HepG2 (cell line): ENCODE measurements around the gene MARK2. TPM values are rescaled to one million over a fixed set of nuclear protein-coding genes. Genes with fewer than 3 reads are reported as not detected.

Experiments
- ARNT2 ChIP-seq: sonication (generic); formaldehyde crosslinking; IDR thresholded peaks from 2 replicates; pipeline ENCODE4 v1.8.0; 2022; ENCODE audit warnings: mild to moderate bottlenecking, low read depth, missing genetic modification reagents, moderate library complexity
- ATF7-NPFF ChIP-seq: sonication (generic); formaldehyde crosslinking; IDR thresholded peaks from 2 replicates; pipeline ENCODE4 v1.8.1; 2023; ENCODE audit warnings: mild to moderate bottlenecking, low read depth, missing genetic modification reagents, moderate library complexity
- HCFC1 ChIP-seq: fragments of 150-350 bp; IDR thresholded peaks from 2 replicates; pipeline ENCODE4 v1.6.1; 2014; ENCODE audit warnings: low read depth, low read length
- HMG20A ChIP-seq: IDR thresholded peaks from 2 replicates; pipeline ENCODE4 v1.6.1; 2016; ENCODE audit warnings: borderline replicate concordance
- HMG20B ChIP-seq: conservative IDR thresholded peaks from 2 replicates; pipeline ENCODE4 v1.6.1; 2016; ENCODE audit warnings: missing genetic modification reagents, missing compliant biosample characterization
- MAZ ChIP-seq, 2 experiments: sonication (generic) in 1 of 2; formaldehyde crosslinking in 1 of 2; IDR thresholded peaks; 2 replicates each; pipeline versions ENCODE4 v1.5.0 to v1.6.1; 2012 to 2020; ENCODE audit warnings: low read depth in 2 of 2, mild to moderate bottlenecking in 2 of 2, borderline replicate concordance in 1 of 2, improper control_type of control experiment in 1 of 2, low read length in 1 of 2, missing genetic modification reagents in 1 of 2, moderate library complexity in 1 of 2
- MED1 ChIP-seq: sonication (generic); formaldehyde crosslinking; IDR thresholded peaks from 2 replicates; pipeline ENCODE4 v1.4.0; 2020; ENCODE audit warnings: missing genetic modification reagents
- NFYC ChIP-seq: IDR thresholded peaks from 2 replicates; pipeline ENCODE4 v1.6.1; 2016; ENCODE audit warnings: missing genetic modification reagents, missing compliant biosample characterization
- PHF20 ChIP-seq: sonication (generic); formaldehyde crosslinking; IDR thresholded peaks from 2 replicates; pipeline ENCODE4 v1.5.0; 2020; ENCODE audit warnings: mild to moderate bottlenecking, missing genetic modification reagents
- PHF8 ChIP-seq: sonication (generic); formaldehyde crosslinking; IDR thresholded peaks from 2 replicates; pipeline ENCODE4 v1.5.0; 2020; ENCODE audit warnings: missing genetic modification reagents
- RXRA ChIP-seq: sonication (generic); formaldehyde crosslinking; IDR thresholded peaks from 2 replicates; pipeline ENCODE4 v1.5.1; 2020; ENCODE audit warnings: missing genetic modification reagents
- SIN3B ChIP-seq: fragments of 150-350 bp; IDR thresholded peaks from 2 replicates; pipeline ENCODE4 v1.6.1; 2014; ENCODE audit warnings: low read length
- TAF1 ChIP-seq: sonication (generic); formaldehyde crosslinking; IDR thresholded peaks from 2 replicates; pipeline ENCODE4 v1.4.0; 2020; ENCODE audit warnings: missing genetic modification reagents
- TARDBP ChIP-seq: sonication (generic); formaldehyde crosslinking; IDR thresholded peaks from 2 replicates; pipeline ENCODE4 v1.8.0; 2022; ENCODE audit warnings: mild to moderate bottlenecking, missing genetic modification reagents
- TBX2 ChIP-seq: sonication (generic); formaldehyde crosslinking; IDR thresholded peaks from 2 replicates; pipeline ENCODE4 v1.5.0; 2020; ENCODE audit warnings: missing genetic modification reagents, mild to moderate bottlenecking, borderline replicate concordance
- TGIF2 ChIP-seq: IDR thresholded peaks from 2 replicates; pipeline ENCODE4 v1.6.1; 2016; ENCODE audit warnings: control low read depth, missing compliant biosample characterization
- YY1 ChIP-seq: IDR thresholded peaks from 2 replicates; pipeline ENCODE4 v1.6.1; 2011; ENCODE audit warnings: low read length, low read depth, moderate library complexity, mild to moderate bottlenecking; ENCODE audit not compliant: insufficient read depth, insufficient replicate concordance
- ZC3H4 ChIP-seq: sonication (generic); formaldehyde crosslinking; IDR thresholded peaks from 2 replicates; pipeline ENCODE4 v1.4.0; 2020; ENCODE audit warnings: missing genetic modification reagents, borderline replicate concordance
- ZFP1 ChIP-seq: IDR thresholded peaks from 2 replicates; pipeline ENCODE4 v1.6.1; 2016
- ZNF317 ChIP-seq: sonication (generic); formaldehyde crosslinking; IDR thresholded peaks from 2 replicates; pipeline ENCODE4 v1.5.0; 2020; ENCODE audit warnings: mild to moderate bottlenecking, missing genetic modification reagents
- ZNF501 ChIP-seq: sonication (generic); formaldehyde crosslinking; IDR thresholded peaks from 2 replicates; pipeline ENCODE4 v1.5.1; 2020; ENCODE audit warnings: mild to moderate bottlenecking, moderate library complexity, missing genetic modification reagents
- ZNF543 ChIP-seq: sonication (generic); formaldehyde crosslinking; IDR thresholded peaks from 2 replicates; pipeline ENCODE4 v1.4.0; 2020; ENCODE audit warnings: mild to moderate bottlenecking, missing genetic modification reagents
- ZNF546 ChIP-seq: sonication (generic); formaldehyde crosslinking; conservative IDR thresholded peaks from 2 replicates; pipeline ENCODE4 v1.8.1; 2023; ENCODE audit warnings: mild to moderate bottlenecking, missing genetic modification reagents
- ZNF563 ChIP-seq: sonication (generic); formaldehyde crosslinking; IDR thresholded peaks from 2 replicates; pipeline ENCODE4 v1.8.0; 2022; ENCODE audit warnings: mild to moderate bottlenecking, moderate library complexity, missing genetic modification reagents
- polyA plus RNA-seq, 8 experiments: library from polyadenylated mRNA; depleted of rRNA in 3 of 8; stranded (reverse) in 7 of 8; unstranded in 1 of 8; fragments of >200 nt; fragmentation: Illumina TruSeq in 4 of 8; extraction: Trizol in 4 of 8; gene quantifications; 2 replicates each; pipeline versions ENCODE4 v1.2.1 to v1.2.3, GENCODE V29; 2011 to 2016; ENCODE audit warnings: low read depth in 4 of 8, missing spikeins in 1 of 8, mixed read lengths in 1 of 8; ENCODE audit not compliant: insufficient read depth in 1 of 8
- total RNA-seq, 5 experiments: library from RNA; depleted of rRNA; stranded (reverse); fragments of >200 nt; fragmentation: Illumina TruSeq; extraction: Trizol; gene quantifications; 2 replicates each; pipeline ENCODE4 v1.2.3, GENCODE V29; 2016; ENCODE audit warnings: low read depth in 1 of 5
- TF ChIP-seq, protein P1 (sequence below): sonication (generic); formaldehyde crosslinking; IDR thresholded peaks from 2 replicates; pipeline ENCODE4 v1.4.0; 2020; ENCODE audit warnings: missing genetic modification reagents
- TF ChIP-seq, protein P2 (sequence below): sonication (generic); formaldehyde crosslinking; IDR thresholded peaks from 2 replicates; pipeline ENCODE4 v1.4.0; 2020; ENCODE audit warnings: missing genetic modification reagents
- TF ChIP-seq, protein P3 (sequence below): sonication (generic); formaldehyde crosslinking; IDR thresholded peaks from 2 replicates; pipeline ENCODE4 v1.9.0; 2021; ENCODE audit warnings: missing genetic modification reagents, mild to moderate bottlenecking, borderline replicate concordance

Gene MARK2
- total and polyA plus RNA-seq, 2 of the 13 experiments (the other 11 are each of a cell fraction or from before 2014, with no cell fraction given): 13.5 to 13.9 TPM

DNA sequence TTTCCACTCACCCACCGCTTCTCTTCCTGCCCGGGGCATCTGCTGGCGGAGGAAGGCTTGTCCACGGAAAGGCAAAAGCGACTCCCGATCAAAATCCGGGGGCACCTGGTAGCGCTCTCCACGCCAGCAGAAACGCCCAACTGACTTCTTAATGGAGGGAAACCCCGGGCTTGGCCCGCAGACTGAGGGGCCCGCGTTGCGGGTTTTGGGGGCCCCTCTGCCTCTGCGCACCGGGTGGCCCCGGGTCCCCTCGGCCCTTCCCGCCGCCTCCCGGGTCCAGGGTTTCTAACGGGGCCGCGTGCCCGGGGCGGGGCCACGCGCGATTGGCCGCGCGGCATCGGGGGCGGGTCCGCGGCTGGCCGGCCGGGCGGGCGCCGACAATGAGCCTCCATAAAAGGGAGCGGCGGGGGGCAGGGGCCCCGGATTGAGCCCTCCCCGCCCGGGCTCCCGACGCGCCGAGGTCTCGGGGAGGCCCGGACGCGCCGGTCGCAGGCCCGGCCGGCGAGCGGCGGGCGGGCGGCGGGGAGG is 25.8 kb upstream of the MARK2 start, which contains the start of gene SPINDOC (continued):
- peak; percentile 58; the same call in 1 of the 2 replicates for TF ChIP-seq ARNT2 (CRISPR knock-in tag)
- TF ChIP-seq ZFP1 (CRISPR knock-in tag): no peak
- peak; percentile 50 for TF ChIP-seq NFYC (CRISPR knock-in tag)
- no peak for TF ChIP-seq ZNF546 (CRISPR knock-in tag)
- TF ChIP-seq PHF20: 0 out of 2 replicates have a peak, but pooled peaks have one; percentile 10
- TF ChIP-seq MAZ (IDR thresholded peaks at IDR 0.05; ENCODE audit: borderline replicate concordance, low read depth, low read length): no peak
- peak; percentile 37 for TF ChIP-seq MAZ (CRISPR knock-in tag; IDR thresholded peaks at IDR 0.05; ENCODE audit: low read depth)
- TF ChIP-seq, protein P1, sequence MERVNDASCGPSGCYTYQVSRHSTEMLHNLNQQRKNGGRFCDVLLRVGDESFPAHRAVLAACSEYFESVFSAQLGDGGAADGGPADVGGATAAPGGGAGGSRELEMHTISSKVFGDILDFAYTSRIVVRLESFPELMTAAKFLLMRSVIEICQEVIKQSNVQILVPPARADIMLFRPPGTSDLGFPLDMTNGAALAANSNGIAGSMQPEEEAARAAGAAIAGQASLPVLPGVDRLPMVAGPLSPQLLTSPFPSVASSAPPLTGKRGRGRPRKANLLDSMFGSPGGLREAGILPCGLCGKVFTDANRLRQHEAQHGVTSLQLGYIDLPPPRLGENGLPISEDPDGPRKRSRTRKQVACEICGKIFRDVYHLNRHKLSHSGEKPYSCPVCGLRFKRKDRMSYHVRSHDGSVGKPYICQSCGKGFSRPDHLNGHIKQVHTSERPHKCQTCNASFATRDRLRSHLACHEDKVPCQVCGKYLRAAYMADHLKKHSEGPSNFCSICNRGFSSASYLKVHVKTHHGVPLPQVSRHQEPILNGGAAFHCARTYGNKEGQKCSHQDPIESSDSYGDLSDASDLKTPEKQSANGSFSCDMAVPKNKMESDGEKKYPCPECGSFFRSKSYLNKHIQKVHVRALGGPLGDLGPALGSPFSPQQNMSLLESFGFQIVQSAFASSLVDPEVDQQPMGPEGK (CRISPR knock-in tag): peak; percentile 77
- TF ChIP-seq ZNF543 (CRISPR knock-in tag): peak; percentile 100
- TF ChIP-seq, protein P2, sequence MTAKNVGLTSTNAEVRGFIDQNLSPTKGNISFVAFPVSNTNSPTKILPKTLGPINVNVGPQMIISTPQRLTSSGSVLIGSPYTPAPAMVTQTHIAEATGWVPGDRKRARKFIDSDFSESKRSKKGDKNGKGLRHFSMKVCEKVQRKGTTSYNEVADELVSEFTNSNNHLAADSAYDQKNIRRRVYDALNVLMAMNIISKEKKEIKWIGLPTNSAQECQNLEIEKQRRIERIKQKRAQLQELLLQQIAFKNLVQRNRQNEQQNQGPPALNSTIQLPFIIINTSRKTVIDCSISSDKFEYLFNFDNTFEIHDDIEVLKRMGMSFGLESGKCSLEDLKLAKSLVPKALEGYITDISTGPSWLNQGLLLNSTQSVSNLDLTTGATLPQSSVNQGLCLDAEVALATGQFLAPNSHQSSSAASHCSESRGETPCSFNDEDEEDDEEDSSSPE (CRISPR knock-in tag): peak; percentile 82
- TF ChIP-seq ATF7-NPFF: peak; percentile 36; the same call in 1 of the 2 replicates
- TF ChIP-seq ZNF563 (CRISPR knock-in tag): 0 out of 2 replicates have a peak, but pooled peaks have one; percentile 42
- TF ChIP-seq, protein P3, sequence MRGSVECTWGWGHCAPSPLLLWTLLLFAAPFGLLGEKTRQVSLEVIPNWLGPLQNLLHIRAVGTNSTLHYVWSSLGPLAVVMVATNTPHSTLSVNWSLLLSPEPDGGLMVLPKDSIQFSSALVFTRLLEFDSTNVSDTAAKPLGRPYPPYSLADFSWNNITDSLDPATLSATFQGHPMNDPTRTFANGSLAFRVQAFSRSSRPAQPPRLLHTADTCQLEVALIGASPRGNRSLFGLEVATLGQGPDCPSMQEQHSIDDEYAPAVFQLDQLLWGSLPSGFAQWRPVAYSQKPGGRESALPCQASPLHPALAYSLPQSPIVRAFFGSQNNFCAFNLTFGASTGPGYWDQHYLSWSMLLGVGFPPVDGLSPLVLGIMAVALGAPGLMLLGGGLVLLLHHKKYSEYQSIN (CRISPR knock-in tag): no peak
- no peak for TF ChIP-seq HCFC1
- TF ChIP-seq TBX2 (CRISPR knock-in tag): peak; percentile 26; the same call in 1 of the 2 replicates
- TF ChIP-seq ZC3H4 (CRISPR knock-in tag): no peak
- peak; percentile 11 for TF ChIP-seq TAF1
- TF ChIP-seq HMG20A (CRISPR knock-in tag): no peak
- peak; percentile 23 for TF ChIP-seq YY1
- TF ChIP-seq TARDBP: 0 out of 2 replicates have a peak, but pooled peaks have one; percentile 11
- TF ChIP-seq MED1: 0 out of 2 replicates have a peak, but pooled peaks have one; percentile 15
- peak; percentile 28; the same call in 1 of the 2 replicates for TF ChIP-seq SIN3B
- TF ChIP-seq ZNF317: no peak
- TF ChIP-seq HMG20B (CRISPR knock-in tag): no peak
- 0 out of 2 replicates have a peak, but pooled peaks have one; percentile 36 for TF ChIP-seq TGIF2 (CRISPR knock-in tag)
- TF ChIP-seq PHF8 (CRISPR knock-in tag): 0 out of 2 replicates have a peak, but pooled peaks have one; percentile 2
- TF ChIP-seq ZNF501 (CRISPR knock-in tag): peak; percentile 32; the same call in 1 of the 2 replicates
- peak; percentile 29; the same call in 1 of the 2 replicates for TF ChIP-seq RXRA (CRISPR knock-in tag)
